GM21515 (cell line): ENCODE data around the gene RAPGEF4.

Source experiments
- ATAC-seq: cut with Tn5 transposase; IDR thresholded peaks from one replicate; pipeline ENCODE4 v1.9.1; 2021; ENCODE audit not compliant: unreplicated experiment

The RAPGEF4 gene

DNA sequence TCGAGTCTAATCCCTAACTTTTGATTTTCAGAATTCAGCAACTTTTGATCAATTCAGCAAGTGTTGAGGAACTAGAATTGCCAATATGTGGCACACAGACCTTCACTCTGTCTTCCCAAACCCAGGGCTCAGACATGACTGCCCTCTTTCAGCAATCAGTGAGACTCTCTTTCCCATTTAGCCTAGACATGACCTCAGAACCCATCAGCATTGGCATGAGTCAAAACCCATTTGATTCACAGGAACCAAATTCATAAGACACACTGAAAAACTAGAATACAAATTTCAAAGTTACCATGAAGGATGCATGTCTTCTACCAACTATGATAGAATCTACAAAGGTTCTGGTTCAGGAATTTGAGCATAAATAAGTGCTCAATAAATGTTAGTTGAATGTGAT, 226.4 kb downstream of the RAPGEF4 start:
- no peak for ATAC-seq

DNA sequence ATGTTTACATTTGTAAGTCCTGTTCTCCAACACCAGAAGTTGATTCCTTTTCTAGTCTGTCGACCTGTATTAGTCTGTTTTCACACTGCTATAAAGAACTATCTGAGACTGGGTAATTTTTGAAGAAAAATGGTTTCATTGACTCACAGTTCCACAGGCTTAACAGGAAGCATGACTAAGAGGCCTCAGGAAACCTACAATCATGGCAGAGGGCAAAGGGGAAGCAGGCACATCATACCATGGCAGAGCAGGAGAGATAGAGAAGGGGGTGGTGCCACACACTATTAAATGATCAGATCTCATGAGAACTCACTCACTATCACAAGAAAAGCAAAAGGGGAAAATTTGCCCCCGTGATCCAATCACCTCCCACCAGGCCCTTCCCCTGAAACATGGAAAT, 227.2 kb downstream of the RAPGEF4 start:
- ATAC-seq, result no peak

DNA sequence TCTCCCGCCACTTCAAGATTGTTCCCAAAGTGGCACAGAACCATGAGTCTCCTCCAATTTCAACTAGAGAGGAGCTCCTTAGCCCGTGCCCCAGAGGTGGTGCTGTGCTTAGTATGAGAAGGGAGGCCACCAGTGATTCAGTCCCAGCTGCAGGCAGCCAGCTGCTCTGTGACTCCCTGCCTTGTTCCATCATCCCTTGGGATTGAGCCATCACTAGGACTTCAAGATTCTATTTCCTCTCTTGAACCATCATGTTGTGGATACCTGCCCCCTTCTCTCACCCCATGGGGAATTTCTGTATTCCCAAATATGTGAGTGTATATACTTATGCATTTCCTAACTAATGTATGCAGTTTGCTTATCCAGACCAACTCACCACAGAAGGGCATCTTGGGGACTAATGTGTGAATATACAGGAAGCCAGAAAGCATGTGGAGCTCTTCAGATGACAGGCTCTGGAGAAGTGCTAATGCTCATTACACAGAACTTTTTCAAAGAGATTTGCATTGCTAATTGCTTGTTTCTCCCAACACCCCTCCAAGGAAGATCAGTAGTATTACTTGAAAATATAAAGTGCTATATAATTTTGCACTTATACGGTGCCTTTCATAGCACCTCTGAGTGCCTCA, 229.0 kb downstream of the RAPGEF4 start:
- no peak for ATAC-seq

DNA sequence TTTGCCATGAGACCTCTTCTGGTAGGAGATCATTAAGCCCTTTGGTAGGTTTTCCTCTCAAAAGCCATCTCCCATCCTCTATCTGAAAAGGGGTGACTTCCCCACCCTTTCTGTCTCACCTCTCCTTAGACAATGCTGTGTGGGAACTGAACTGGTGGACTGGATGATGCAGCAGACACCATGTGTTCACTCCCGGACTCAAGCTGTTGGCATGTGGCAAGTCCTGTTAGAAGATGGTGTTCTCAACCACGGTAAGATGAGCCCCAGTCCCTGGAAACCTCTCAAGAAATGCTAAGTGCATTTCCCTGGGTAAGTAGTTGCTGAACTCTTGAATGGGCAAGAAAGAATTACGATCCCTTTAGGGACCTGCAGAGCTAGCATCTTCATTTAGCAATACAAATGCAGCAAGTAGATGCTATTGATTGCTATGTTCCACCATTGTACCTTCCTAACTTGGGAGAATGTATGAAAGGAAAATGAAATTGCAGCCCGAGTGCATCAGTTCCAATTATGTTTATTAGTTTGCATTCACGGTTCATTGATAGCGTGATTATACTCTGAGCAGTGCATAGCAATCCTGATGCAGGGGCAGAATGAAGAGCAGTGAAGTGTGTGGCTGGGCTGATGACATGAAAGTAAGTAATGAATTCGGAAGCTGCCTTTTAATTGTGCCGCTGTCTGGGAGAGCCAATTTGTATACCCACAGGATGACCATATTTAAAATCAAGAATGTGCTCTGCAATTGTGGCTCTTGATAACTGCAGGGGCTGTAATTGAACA, 230.0 kb downstream of the RAPGEF4 start:
- no peak for ATAC-seq

DNA sequence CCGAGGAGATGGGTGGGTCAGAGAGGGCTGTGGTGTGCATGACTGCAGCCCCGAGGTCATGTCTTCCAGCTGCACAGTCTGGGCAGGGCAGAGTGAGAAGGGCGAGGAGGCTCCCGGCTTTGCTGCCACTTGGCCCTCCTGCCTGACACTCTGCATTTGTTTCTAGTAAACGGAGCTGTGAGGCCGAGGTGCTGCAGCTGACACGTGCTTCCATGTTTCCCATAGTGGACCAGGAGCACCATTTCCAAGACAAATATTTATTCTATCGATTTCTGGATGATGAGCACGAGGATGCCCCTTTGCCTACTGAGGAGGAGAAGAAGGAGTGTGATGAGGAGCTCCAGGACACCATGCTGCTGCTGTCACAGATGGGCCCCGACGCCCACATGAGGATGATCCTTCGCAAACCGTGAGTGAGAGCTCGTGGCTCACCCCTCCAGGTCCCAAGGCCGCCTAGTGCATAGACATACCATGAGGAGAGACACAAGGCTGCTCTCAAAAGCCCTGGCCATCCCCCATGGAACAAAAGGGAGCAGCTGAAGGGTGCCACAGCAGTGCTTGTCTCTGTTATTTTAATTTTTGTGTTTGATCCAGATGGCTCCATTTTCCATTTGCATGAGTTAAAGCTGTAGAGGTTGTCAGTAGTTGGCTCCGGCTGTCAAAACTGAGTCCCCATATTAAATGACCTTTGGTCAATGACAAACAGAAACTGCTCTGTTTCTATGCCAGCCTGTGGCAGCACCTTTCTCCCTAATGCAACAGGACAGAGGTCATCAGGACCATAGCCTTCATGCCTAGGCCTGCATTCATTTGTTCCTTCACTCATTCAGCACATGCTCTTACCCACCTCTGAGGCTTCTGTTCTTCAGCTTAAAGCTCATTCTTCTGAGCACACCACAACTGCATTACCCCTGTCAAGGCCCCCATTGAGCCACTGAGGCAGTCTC, 231.7 kb downstream of the RAPGEF4 start:
- no peak for ATAC-seq

DNA sequence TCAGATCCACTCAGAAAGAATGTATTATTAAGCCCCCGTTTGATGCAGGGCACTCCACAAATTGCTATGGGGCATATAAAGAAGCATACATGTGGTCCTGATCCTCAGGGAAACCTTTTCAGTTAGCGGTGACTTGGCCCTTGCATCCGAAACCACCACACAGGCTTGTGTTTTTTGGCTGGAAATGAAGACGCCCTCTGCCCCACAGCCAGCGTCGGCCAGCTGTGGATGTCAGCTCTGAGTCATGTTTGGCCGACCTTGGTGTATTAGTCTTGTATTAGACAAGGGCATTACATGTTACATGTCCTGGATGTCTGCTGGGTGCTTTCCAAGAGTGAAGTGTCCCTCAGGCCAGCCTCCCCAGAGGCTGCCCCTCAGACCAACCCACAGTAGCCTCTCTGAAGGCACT, 232.4 kb downstream of the RAPGEF4 start:
- ATAC-seq, result no peak

DNA sequence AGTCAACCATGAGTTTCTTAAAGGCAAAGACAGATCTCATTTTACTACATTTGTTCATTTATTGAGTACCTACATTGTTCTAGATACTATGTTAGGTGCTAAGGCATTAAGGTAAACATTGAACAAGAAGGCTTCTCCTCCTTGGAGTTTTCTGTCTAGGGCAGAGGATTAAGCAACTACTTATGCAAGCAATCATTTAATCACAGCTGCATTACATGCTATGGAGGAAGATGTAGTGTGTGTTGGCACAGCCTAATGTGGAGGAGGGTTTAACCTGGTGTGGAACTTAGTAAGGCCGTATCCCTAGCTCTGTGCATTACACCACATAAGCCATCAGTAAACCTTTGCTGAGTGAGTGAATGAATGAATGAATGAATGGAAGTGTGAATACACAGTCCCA, 233.5 kb downstream of the RAPGEF4 start:
- ATAC-seq, result no peak

DNA sequence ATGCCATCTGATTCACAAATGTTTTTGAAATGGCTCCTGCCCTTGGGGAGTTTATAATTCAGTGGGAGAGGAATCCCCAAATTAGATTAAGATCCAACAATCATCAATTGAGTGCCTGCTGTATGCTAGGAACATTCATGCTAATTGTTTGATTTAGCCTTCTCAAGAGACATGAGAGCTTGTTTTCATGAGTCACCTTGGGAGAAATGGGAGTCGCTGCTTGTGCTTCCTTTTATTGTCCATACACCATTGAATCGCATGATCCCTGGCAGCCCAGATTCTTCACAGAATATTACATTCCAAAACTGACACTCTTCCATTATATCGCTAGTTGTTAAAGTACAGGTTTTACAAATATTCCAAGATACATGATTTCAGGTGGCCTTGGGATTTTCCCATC, 234.0 kb downstream of the RAPGEF4 start:
- ATAC-seq, result no peak

DNA sequence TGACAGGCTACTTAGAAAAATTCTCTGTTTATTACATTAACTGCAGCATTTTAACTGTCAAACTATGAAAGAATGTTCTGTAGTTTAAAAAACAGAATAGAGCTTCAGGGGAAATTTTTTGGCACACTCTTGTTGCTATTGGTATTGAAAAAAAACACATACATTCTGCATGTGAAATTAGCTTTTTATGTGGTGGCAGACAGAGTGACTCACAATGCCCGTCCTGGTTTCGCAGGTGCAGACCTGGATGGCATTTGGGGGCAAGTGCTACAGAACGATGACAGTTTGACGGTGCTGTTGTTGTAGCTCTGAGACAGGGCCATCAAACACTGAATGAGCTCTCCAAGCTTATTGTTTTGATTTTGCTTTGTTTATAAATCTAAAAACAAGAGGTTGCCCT, 235.0 kb downstream of the RAPGEF4 start:
- no peak for ATAC-seq

DNA sequence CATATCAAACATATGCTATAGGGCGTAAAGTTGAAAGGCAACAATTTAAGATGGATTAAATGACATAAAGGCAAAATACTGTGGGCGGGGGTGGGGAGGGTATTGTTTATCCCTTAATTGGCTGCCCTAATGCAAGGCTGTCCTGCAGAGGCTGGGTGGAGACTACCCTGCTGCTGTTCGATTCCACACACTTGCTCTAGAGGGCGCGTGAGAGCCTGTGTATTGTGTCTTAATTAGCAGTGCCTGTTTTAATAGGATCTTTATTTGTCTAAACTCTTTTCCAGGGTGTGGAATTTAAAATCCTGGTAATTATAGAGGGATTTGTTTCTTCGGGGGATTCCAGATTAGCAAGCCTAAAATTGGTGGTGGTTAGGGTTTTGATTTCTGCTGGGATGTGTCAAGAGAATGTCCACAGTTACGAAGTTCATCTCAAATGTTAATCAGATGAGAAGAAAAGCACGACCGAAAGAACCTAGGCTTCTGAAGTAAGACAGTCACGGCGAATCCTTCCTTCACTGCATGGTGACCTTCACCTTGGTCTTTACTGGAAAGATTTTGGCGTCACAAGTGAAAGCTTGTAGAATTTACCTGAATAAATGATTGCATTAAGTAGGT, 236.5 kb downstream of the RAPGEF4 start:
- no peak for ATAC-seq

DNA sequence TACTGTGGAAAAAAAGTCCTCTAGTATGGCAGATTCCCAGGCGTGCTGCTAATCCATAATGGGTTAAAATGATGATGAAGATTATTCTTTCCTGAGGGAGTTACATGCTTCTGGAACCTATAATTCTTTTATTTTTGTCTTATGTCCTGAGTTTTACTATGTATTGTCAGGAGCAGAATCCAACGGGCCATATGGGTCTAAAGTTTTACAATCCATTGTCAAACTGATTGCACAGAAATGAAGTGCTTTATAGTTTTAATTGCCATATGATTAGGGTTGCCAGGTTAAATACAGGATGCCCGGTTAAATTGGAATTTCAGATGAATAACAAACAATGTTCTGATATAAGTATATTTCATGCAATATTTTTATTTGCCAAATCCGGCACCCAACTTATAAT, 239.1 kb downstream of the RAPGEF4 start:
- no peak for ATAC-seq

DNA sequence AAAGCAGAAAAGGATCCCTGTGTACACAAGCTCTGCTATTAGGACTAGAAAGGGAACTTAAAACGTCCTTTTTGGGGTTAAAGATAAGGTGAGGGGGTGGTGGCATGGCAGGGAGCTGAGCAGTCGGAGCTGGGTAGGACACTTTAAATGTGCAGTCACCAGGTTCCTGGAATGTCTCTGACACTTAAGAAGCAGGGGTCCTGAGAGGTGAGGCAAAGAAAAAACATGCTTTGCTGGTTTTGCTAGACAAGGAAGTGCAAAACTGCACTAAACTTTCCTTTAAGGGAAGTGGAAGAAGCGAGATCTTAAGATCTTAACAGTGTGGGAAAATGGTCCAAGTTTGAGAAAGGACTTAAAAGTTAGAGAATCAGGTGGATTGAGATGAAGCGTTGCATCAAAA, 240.5 kb downstream of the RAPGEF4 start:
- ATAC-seq, result no peak

DNA sequence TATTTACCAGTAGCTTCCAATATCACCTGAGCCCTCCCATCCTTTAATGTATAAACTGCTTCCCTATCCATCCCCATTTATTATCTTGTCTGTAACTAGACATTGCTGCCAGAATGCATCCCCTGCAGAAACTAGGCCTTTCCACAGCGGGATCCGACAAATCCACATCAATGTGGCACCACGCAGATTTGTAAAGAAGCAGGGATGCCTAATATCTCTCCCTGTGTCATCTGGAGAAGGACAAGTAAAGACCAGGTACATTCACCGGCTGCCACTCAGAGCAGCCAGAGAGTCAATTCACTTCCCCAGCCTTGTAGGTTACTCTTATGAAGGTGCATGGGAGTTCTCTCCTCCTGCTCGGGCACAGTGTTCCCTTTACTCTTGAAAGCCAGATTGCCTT, 241.2 kb downstream of the RAPGEF4 start:
- no peak for ATAC-seq

DNA sequence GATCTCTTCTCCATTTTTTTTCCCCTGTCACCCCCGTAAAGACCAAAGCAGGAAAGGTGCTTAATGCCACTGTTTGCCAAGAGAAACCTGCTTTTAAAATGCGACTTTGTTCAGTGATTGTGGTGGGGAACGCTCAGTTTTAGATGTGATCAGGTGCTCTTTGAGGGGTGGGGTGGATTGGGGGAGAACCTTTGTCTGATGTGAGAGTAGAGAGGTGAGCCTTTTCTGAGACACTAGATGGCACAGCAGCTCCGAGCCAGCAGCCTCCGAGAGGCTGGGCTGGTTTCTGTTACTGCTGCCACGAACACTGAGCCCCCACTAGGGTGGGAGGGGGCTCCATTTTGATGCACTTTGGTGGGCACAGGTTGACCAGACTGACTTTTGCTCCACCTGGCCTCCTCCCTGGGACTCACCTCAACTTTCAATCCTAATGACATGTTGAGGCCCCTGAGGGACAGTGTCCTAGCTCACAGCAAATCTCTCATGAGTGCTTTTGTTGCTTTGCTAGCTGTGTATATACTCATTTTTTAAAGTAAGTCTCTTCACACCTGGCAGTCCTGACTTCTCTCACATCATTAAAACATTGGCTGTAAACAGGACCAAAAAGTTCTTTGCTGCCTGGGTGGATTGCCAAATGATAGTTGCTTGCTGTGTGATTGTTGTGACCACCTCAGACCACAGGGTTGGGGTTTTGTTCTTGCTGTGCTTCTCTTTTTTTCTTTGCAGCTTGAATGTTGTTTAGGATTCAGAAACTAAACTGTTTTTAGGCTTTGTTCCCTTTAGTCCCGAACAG, 241.8 kb downstream of the RAPGEF4 start:
- ATAC-seq, result no peak

DNA sequence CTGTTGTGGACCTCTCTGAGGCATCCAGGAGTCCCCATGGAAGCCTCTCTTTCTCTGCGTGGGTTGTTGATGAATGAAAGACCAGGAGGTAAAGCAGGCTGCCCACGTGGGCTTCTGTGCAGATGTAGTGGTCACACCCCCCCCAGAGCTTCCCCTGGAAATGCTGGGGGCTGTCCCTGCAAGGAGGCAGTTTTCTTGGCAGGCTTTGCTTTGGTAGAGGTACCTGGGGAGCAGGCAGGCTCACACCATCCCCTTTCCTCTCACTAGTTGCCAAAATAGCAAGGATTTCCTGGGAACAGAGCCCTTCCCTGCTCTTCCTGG, 242.4 kb downstream of the RAPGEF4 start:
- ATAC-seq, result no peak

DNA sequence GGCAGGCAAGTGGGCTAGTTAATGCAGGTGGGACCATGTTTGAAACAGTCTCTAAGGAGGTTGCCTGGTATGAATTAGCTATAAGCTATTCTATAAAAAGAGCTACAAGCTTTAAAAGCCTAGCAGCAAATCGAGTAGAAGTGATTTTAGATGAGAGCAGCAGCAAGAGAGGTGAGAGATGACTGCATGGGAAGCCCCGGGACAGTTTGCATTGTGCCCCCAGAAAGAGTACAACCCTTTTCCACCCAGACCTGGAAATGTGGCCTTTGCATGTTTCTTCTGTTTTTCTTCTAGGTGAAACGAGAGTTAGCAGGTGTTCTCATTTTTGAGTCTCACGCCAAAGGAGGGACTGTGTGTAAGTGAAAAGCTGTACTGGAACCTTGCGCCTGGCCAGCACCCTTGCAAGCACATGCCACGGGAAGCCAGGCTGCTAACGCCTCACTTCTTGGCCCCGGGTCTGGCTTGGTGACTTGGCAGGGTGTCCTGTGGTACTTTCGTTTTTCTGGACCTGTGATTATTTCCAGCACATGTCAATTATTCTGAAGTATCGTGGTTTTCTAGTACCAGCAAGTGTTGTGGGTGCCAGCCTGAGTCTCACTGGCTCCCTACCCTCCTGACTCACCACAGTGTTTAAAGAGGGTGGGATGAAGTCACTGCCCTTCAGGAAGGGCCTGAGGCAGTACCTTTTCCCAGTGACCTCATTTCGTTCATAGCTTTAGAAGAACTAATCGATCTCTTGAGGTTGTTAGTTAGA, 249.7 kb downstream of the RAPGEF4 start:
- ATAC-seq, result no peak

DNA sequence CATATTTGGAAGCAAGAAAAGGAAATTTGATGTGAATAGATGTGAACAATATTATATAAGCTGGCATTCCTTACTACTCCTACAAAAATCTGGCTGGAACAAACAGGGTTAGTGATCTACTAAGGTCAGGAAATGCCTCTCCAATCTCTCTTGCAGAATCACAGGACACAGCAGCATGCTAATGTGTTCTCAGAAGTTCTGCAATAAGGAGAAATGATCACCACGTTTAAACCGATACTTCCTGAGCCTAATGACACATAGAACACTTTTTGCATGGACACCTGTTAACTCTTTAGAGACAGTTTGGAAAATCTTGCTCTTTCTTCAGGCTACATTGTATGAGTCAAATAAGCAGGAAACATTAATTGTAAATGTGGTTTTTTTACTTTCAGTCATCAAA, 250.4 kb downstream of the RAPGEF4 start:
- ATAC-seq, result no peak

DNA sequence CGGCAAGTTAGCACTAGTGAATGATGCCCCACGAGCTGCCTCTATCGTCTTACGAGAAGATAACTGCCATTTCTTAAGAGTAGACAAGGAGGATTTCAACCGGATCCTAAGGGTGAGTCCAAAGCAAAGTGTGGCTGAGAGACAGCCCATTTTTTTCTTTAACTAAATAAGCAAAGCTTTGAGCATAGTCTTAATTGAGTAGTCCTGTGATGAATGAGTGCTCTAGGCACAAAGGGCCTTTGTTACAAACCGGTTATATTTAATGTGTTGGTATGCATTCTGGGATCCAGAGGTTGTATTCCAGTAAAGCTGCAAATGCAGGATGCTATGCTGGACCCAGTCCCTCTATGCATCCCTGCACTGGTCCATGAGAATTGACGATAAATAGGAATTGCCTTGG, 253.1 kb downstream of the RAPGEF4 start:
- no peak for ATAC-seq

DNA sequence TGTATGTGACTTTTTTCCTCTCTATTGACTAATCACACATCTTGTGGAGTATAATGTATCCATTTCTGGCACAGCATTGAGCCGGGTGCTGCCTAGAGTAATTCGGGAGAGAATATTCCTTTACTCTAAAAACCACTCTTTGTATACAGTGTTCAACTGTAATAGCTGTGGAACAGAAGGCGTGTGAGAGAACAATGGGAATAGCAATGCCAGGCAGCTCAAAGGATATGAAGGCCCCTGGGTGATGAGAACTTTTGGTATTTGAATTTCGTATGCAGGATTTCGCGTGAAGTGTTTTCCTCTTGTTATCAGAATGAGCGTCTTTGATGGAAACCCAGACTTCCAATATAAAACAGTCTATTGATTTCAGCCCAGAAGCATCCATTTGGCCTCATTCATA, 255.4 kb downstream of the RAPGEF4 start:
- ATAC-seq, result no peak

DNA sequence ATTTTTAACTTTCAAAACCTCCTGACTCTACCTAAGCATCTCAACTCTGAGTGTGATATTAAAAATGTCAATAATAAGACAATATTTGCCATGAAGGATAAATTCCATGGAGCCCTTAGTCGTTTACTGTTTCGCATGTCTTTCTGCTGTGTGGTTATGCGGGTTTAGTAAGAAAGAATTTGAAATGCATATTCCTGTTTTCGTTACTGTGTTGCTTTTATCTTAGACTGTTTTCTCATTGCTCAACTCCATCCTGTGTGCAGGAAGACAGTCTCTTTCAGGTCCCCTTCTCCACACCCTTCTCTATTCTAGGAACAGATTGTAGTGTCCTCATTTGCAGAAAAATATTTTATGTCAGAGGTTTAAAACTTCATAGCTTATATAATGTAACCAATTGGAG, 257.5 kb downstream of the RAPGEF4 start:
- no peak for ATAC-seq
